Pulmonary artery endothelial cell (primary cell): ENCODE data around the gene ZBTB44. TPM values are rescaled to one million over a fixed set of nuclear protein-coding genes. Genes with fewer than 3 reads are reported as not detected.
"Not testable (repeated sequence)": the region's sequence is repeated elsewhere in the genome, so short reads cannot be mapped to it uniquely, and the experiment has no call there.

Source experiments
- DNase-seq: peaks from one replicate; pipeline ENCODE4 v3.0.0-alpha.2; 2011; ENCODE audit warnings: low read depth, low spot score
- total RNA-seq: library from RNA; depleted of rRNA; stranded (reverse); fragments of >200 nt; gene quantifications from 2 replicates; pipeline ENCODE4 v1.2.3, GENCODE V29; 2014

The ZBTB44 gene
- total RNA-seq, 1 donor from 2014 or later = 20.0 TPM

- no peak for DNase-seq
Observed at GRCh38 chr11:130249371-130249770, 65.3 kb downstream of the ZBTB44 start.

DNA sequence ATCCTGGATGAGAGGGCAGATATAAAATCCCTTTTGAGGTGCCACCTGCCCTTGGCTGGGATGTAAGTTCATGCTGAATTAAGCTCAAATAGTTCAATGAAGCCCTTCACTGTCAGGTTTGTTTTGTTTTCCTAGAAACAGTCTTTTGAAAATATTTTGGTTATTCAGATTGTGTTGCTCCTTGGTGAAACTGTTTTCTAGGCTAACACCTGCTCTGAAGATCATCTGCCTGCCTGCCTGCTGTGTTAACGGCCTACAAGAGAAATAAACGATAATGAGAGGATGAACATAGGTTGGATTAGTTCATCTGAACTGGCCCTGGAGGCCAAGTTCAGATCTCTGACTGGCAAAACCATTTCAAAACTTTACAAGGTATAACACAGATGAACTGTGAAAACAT, 67.4 kb downstream of the ZBTB44 start:
- DNase-seq = no peak

GRCh38 chr11:130246738-130247137, 68.0 kb downstream of the ZBTB44 start:
- DNase-seq = no peak

GRCh38 chr11:130246270-130246669, 68.4 kb downstream of the ZBTB44 start:
- DNase-seq = no peak

- not testable (repeated sequence) for DNase-seq
Observed at GRCh38 chr11:130245375-130245774, 69.3 kb downstream of the ZBTB44 start.

- no peak for DNase-seq
Observed at GRCh38 chr11:130244848-130245247, 69.9 kb downstream of the ZBTB44 start.

DNA sequence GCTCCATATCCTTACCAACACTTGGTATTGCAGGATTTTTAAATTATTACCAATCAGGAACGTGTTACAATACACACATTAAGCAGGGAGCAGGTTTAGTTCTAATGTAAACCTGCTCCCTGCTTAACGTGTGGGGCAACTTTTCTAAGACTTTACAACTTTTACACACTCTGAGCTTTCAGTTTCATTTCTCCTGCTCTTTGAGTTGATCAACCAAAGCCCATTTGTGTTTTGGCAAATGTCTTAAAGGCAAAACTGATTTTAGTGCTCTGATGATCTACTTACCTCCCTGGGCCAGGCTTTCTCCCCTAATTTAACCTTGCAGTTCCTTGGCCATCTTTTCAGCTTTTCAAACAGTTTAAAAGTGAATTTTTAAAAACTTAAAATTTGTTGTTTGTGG, 70.9 kb downstream of the ZBTB44 start:
- no peak for DNase-seq

DNA sequence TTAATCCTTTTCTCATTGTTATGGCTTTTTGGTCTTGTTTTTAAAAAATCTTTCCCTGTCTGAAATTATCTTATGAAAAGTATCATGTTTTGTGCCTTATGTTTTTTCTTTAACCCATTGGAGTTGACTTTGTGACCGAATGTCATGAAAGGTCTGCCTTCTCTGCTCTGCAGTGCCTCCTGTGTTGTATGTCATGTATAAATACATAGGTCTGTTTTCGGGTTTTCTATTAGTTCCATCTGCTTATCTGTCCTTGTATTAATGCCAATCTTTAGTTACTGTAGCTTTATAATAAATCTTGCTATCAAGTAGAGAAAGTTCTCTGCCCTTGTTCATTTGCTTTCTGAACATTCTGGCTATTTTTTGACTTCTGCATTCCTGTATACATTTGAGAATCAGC, 73.0 kb downstream of the ZBTB44 start:
- DNase-seq = no peak

DNA sequence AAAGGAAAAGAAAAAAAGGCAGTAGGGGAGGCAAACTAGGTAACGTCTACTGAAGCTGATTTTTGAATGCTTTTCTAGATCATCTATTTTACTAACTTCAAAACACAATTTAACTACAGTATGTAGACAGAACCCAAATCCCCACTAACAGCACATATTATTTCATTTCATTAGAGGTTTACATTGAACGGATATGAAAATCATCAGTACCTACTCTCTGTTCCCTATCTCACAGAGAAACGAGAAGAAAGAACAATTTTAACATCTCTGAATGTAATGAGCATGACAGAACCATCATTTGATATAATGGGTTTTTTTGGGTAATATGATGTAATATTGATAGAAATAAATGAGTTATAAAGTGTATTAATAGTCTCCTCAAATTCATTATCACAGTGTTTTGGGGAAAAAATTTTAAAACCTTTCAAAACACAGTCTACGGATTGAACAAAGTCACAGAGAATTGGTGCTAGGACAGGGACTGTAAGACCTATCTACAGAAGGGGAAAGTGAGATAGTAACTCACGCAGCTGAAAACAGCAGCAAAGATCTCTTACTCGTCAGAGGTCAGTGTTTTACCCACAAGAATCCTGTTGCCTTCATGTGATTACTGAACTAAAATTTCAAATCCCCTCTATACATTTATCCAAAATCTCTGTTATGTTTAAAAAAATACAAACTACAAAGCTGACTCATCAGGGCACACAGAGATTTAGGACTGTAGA, 77.3 kb downstream of the ZBTB44 start:
- DNase-seq = no peak

DNA sequence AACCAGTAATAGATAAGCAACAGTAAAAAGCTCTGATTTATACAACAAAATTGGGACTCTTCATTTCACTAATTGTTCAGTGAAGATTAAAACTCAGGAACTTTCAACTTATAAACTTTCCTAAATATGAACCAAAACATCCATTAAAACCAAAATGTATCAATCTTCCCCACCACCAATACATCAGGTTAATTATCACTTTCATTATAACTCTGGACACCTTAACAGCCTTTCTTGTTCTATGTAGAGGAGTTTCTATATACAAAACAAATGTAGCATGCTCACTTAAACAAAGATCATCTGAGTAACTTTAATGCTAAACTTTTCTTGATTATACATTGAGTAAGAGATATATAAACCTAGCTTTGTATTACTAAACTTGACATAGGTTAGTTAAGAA, 80.4 kb downstream of the ZBTB44 start:
- DNase-seq = no peak

- DNase-seq = not testable (repeated sequence)
Observed at GRCh38 chr11:130233888-130234287, 80.8 kb downstream of the ZBTB44 start.

DNA sequence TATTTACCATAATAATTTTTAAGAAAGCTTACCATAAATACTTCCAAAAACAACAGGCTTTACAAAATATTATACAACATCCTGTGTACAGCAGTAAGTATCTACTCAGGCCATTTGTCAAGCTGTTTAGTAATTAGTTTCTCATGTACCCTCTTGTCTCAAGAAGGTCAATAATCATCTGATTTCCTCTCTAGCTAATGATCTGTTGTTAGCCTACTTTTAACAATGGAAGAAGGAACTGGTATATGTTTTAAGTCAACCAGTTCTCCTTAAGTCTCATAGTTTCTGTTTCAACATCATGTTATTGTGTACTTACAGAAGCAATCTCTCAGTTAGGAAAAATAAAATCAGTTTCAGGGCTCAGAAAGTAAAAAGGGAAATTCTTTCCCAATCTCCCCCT, 81.2 kb downstream of the ZBTB44 start:
- not testable (repeated sequence) for DNase-seq

DNA sequence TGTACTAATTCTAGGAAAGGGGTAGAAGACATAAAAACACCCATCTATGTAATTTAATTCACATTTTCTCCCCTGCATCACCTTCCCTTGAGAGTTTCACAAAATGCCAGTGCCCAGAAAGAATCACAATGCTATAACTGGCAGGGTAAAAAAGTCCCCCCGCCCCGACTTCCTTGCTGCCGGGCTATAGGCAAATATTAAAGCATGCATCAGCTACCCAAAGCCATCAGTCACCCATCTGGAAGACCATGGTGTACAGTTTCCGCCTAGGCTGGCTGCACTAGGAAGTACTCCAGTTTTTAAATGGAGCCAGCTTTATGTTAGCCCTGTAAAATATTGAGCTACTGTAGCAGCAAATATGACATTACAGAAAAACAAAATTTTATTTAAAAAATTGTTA, 87.3 kb downstream of the ZBTB44 start:
- no peak for DNase-seq

GRCh38 chr11:130223291-130223971, 91.3 kb downstream of the ZBTB44 start:
- DNase-seq = no peak

DNA sequence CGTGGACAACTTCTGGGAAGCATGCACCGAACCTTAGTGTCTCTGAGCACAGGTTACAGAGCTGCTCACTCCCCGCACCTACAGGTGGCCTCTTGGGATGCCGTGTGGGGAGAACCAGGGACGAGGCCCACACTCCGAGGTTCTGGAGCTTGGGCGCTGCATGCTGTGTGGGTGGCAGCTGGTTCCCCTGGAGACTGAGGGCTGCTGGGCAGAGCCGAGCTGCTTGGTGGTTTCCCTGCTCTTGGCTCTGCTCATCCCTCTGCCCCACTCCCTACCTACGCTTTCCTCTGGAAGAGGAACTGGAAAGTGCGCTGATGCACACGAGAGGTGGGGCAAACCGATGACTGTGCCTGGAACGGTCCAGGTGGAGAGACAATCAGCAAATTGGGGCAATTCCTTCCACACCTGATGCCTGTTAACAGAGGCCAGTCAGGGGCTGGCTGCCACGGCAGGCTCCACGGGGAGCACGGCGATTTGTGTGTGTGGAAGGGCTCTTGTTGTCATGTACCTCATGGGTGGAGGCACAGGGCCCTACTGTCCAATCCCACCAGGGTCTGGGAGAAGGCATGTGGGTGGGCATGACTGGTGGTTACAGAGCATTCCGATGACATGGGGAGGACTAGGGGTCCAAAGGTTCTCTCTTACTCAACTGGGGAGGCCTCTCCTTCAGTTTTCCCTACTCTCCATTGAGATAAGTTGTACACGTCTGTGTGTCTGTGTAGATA, 94.2 kb downstream of the ZBTB44 start:
- no peak for DNase-seq

DNA sequence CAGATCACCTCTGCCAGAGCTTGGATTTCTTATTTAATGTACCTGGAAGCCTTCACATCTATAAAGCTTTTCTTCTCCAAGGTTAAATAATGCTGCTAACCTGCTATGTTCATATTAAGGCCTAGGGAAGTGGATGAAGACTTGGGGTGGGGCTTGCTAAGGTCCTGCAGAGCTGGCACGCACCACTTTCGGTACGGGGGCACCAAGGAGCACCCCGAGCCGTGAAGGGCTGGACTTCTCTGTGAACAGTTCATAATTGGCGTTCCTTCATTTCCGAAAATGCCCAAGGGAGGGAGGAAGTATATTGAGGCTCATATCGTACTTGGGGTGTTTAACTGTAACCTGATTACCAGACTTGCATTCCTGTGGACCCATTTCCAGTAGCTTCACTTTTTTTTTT, 95.6 kb downstream of the ZBTB44 start:
- no peak for DNase-seq

DNA sequence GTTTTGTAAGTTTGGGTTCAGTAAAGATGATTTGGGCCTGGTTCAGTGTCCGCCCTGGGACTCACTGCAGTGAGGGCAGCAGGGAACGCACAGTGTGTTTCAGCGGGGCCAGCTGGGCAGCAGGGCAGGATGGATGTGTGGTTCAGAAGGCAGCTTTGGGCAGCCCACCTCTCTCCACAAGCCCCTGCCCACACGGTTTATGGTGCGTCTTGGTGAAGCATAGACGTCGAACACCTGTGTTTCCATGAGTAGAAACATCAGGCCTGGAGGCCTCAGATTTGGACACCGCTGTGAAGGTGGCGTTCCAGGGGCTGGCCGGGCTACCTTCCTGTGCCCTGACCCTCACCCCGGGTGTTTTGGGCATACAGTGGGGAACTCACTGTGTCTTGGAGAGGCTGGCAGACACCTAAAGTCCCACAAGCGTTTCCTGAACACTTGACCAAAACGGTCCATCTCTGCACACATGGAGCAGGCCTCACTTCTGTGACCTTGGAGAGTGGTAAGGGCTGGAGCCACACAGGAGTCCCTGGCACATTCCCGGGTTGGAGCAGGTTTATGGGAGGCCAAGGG, 96.1 kb downstream of the ZBTB44 start:
- DNase-seq = no peak

DNA sequence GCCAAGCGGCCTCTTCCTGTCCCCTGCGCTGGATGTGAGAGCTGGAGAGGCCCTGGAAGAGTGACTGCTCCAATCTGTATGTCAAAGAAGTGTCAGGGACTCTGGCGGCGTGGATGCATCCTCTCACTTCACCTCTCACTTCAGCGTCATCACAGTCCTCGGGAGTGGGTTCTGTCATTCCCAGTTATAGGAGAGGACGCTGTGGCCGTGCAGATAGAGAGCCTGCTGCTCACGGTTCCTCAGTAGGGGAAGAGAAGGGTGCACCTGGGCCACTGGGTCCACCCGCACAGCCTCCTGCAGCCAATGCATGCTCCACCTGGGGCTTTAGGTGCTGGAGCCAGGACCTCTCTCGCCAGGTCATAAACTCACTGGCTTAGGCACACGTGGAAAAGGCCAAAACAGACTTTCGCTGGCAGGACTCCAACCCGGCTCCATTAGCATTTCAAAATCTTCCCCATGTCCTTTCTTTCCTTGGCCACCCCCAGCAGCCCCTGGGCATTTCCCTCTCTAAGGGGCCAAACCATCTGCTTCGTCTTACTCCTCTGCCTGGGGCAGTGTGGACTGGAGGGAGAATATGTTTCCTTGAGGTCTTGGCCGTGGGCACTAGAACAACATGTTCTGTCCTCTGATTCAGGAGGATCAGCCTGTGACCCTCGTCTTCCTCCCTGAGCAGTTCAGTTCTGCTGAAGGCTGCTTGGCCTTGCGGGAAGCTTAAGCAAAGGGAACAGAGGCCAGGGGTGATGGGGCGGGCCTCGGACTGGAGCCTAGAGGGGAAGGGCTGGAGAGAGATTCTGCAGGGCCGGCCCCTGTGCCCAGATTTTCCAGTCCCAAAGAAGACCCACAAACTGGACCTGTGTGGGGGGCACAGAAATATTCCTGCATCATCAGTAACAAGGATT, 97.3 kb downstream of the ZBTB44 start:
- no peak for DNase-seq

DNA sequence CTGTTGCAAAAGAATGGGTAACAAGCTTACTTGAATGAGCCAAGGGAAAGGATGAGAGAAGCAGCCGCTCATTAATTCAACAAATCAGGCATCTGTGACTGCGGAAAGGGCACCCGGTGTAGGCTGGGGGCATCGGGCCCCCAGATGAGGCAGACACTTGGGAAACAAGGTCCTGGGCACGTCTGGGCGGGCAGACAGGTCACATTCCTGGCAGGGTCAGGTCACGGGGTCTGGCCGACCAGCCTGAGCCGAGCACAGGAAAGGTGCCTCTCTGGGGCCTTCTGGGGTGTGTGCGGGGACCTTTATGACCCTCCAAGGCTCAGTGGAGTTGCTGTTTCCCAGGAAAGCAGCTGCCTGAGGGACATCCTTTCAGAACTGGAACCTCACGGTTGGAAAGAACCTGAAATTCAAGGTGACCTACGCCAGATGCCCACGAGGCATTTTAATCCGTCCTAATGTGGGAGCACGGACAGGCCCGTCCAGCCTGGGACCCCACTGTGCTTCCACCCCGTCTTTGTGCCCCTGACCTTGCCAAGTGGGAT, 98.1 kb downstream of the ZBTB44 start:
- no peak for DNase-seq

DNA sequence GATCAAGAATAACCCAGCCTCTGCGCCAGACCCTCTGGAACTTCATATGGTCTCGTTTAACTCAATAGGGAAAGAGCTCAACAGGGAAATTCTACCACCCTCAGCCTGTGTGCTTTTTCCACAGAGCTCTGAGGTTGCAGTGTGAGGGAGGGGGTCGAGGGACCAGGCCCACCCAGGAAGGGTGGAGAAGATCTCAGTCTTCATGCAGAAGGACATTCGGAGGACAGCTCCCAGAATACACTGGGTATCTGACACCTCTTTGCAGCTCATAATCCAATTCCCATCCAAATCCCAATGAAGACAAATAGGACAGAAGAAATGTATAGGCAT, 98.5 kb downstream of the ZBTB44 start:
- no peak for DNase-seq
